ENCODE measurements around the gene RUSC2.

- TF ChIP-seq CTCF (IDR thresholded peaks at IDR 0.05) (no peak), POLR2A (IDR thresholded peaks at IDR 0.05) (no peak)
These were observed 9.8 kb downstream of the RUSC2 start for GRCh38 chr9:35499701-35500030.

All from testis (tissue), 2 donors.